ENCODE data around the gene G2E3.

GRCh38 chr14:30620178-30620577 lies 61.2 kb downstream of the G2E3 start:
- TF ChIP-seq CTCF (IDR thresholded peaks at IDR 0.05) = no peak
- no peak for TF ChIP-seq POLR2AphosphoS5 (IDR thresholded peaks at IDR 0.05)
- no peak for TF ChIP-seq POLR2A (IDR thresholded peaks at IDR 0.05)
- no peak for TF ChIP-seq EP300 (IDR thresholded peaks at IDR 0.05)

Measured in sigmoid colon (tissue), 4 donors.